ENCODE results near the gene RGS12.

DNA sequence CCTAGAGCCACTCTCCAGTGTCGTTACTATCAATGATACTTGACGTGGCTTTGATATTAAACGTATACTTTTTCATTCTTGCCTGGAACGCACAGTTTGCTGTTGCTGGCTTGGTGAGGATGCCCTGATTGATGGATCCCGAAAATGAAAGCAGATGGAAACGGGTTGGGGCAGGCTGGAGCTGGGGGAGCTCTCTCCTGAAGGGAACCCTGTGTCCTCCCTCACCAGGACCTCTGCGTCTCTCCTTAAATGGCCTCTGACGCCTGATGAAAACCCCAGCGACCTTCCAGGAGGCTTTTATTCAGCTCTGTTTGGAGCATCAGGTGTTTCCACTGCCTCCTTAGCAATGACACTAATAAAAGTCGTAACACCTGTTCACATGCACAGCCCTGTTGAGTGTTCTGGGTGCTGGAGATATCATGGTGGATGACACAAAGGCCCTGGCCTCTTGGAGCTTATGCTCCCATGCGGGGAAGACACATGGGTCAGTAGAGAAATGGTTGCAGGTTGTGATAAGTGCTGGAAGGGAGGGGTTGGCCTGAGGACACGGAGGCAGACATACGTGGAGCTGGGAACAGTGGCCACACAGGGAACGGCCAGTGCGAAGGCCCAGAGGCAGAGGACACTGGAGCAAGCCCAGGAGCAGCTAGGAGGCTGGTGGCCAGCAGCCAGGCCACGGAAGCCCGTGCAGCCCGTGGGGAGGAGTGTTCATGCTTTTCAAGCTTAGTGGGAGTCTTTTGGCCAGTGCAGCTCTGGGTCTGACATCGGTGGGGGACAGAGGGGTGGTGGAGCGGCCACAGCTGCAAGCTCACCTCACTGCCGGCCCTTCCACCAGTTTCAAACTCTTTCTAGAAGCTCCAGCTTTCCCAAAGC, 36.4 kb upstream of the RGS12 start:
- TF ChIP-seq EZH2 (IDR thresholded peaks at IDR 0.05) (no peak), POLR2AphosphoS5 (IDR thresholded peaks at IDR 0.05; ENCODE audit: borderline replicate concordance, low read depth, low read length) (no peak)

Data from SK-N-MC (cell line).